SK-N-SH treated with all-trans-retinoic acid at 6 μM for 48 hours (cell line): ENCODE data around the gene FRAS1.

ENCODE experiments used
- GLIS3 ChIP-seq: fragments of 250-450 bp; sonication (Bioruptor Pico); IDR thresholded peaks from 2 replicates; pipeline ENCODE4 v1.5.0; 2020; ENCODE audit warnings: mild to moderate bottlenecking, moderate library complexity
- TF ChIP-seq, protein P1 (sequence below): fragments of 250-450 bp; sonication (Bioruptor Pico); IDR thresholded peaks from 2 replicates; pipeline ENCODE4 v1.5.0; 2020; ENCODE audit warnings: mild to moderate bottlenecking, moderate library complexity

DNA sequence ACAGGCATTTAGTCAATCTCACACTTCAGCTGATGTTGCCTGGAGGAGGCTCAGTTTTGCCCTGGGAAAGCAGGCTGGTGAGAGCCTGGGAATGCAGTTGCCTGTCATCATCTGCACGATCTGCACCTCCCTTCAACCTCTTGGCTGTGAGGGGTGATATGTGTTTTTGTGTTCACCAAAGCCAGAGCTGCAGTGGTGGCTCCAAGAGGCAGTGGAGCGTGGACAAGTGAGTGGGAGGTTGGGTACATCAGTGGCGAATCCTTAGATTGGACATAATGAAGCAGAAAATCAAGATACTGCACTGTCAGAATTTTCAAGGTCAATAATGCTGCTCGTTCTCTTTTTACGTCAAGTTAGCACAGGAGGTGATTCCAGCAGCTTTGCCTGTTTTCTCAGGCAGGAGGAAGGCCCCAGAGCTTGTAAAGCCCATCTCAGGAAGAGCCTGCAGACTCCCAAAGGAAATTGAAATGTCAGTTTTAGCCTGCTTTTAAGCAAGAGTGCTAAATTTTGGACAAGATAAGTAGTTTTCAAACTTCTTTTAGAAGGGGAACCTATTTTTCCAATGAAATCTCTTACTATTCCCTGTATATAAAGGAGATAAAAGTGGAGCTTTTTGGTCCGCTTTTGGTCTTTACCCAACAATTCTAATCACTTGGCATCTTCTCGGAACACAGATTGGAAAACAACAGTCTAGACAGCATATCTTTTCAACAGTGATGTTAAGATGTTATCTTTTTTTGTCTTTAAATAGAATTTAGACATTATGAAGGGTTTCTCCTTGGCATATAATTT, 92.8 kb downstream of the FRAS1 start:
- TF ChIP-seq, protein P1, sequence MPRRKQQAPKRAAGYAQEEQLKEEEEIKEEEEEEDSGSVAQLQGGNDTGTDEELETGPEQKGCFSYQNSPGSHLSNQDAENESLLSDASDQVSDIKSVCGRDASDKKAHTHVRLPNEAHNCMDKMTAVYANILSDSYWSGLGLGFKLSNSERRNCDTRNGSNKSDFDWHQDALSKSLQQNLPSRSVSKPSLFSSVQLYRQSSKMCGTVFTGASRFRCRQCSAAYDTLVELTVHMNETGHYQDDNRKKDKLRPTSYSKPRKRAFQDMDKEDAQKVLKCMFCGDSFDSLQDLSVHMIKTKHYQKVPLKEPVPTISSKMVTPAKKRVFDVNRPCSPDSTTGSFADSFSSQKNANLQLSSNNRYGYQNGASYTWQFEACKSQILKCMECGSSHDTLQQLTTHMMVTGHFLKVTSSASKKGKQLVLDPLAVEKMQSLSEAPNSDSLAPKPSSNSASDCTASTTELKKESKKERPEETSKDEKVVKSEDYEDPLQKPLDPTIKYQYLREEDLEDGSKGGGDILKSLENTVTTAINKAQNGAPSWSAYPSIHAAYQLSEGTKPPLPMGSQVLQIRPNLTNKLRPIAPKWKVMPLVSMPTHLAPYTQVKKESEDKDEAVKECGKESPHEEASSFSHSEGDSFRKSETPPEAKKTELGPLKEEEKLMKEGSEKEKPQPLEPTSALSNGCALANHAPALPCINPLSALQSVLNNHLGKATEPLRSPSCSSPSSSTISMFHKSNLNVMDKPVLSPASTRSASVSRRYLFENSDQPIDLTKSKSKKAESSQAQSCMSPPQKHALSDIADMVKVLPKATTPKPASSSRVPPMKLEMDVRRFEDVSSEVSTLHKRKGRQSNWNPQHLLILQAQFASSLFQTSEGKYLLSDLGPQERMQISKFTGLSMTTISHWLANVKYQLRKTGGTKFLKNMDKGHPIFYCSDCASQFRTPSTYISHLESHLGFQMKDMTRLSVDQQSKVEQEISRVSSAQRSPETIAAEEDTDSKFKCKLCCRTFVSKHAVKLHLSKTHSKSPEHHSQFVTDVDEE (CRISPR knock-in tag) = no peak
- TF ChIP-seq GLIS3 = no peak
